ENCODE measurements around the gene SORBS1. TPM values are rescaled to one million over a fixed set of nuclear protein-coding genes. Genes with fewer than 3 reads are reported as not detected.

Gene SORBS1
- total and polyA plus RNA-seq, 12 donors: 140 to 1,253 (median 1,042) TPM

DNA sequence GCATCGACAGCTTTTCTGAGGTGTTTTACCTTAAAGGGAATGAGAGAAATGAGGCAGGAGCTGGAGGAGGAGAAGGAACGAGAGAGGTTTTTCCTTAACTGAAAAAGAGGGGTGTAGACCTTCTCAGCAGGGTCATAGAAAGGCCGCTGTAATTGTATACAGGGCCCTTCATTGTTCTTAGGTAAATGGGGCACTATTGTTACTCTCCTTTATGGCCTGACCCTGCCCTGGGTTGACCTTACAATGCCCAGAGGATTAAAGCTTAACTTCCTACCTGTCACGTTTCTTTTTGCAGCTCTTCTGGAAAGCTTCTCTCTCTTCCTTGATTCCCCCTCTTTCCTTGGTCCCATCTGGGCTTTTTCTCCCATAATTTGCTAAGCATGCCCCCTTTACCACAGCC, 256.7 kb downstream of the SORBS1 start:
- ATAC-seq (no peak), DNase-seq (no peak)
- Histone ChIP-seq H3K9me3 (no peaks in the 10 kb centered on the region), H3K4me3 (no peak overlapping the region), H3K36me3 (no peaks in the 10 kb centered on the region), H3K27me3 (no peaks in the 10 kb centered on the region), H3K27ac (no peak overlapping the region), H3K4me1 (peaks cover 0 to 46% (median 30%) of the 10 kb centered on the region in 9 donors)
- 83 to 92% methylated on average over 4 of the region's 4 CpGs for WGBS, 2 donors
- TF ChIP-seq, protein P1, sequence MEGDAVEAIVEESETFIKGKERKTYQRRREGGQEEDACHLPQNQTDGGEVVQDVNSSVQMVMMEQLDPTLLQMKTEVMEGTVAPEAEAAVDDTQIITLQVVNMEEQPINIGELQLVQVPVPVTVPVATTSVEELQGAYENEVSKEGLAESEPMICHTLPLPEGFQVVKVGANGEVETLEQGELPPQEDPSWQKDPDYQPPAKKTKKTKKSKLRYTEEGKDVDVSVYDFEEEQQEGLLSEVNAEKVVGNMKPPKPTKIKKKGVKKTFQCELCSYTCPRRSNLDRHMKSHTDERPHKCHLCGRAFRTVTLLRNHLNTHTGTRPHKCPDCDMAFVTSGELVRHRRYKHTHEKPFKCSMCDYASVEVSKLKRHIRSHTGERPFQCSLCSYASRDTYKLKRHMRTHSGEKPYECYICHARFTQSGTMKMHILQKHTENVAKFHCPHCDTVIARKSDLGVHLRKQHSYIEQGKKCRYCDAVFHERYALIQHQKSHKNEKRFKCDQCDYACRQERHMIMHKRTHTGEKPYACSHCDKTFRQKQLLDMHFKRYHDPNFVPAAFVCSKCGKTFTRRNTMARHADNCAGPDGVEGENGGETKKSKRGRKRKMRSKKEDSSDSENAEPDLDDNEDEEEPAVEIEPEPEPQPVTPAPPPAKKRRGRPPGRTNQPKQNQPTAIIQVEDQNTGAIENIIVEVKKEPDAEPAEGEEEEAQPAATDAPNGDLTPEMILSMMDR (IDR thresholded peaks at IDR 0.05): no peak
- intact Hi-C loops (cut with DNase I): no loop called here

GRCh38 chr10:95303950-95304349, 257.2 kb downstream of the SORBS1 start:
- no peak for DNase-seq
- intact Hi-C loops (cut with DNase I): no loop called here
- Histone ChIP-seq H3K9me3 (no peaks in the 10 kb centered on the region), H3K4me3 (no peak overlapping the region), H3K27ac (no peak overlapping the region), H3K27me3 (no peaks in the 10 kb centered on the region), H3K4me1 (peaks cover 0 to 41% (median 25%) of the 10 kb centered on the region in 9 donors), H3K36me3 (no peaks in the 10 kb centered on the region)
- TF ChIP-seq, protein P1 (IDR thresholded peaks at IDR 0.05): no peak
- ATAC-seq: no peak
- WGBS, 2 donors: 92 to 97% methylated on average over 1 of the region's 1 CpG

DNA sequence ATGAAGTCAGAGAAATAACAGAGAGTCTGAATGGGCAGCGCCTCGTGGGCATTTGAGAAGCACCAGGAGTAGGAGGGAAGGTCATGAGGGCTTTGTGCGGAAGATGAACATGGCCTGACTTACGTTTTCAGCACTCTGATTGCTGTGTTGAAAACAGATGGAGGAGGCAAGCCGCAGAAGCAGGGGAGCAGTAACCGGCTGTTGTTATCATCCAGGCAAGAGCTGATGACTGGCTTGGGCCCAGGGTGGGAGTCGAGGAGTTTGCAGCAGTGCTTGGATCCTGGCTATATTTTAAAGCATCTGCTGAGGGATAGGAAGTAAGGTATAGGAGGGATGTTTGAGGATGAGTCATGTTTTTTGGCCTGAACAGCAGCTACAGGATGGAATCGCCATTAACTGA, 257.6 kb downstream of the SORBS1 start:
- DNase-seq (no peak), ATAC-seq (no peak)
- TF ChIP-seq, protein P1 (IDR thresholded peaks at IDR 0.05): no peak
- H3K27ac ChIP-seq: no peak overlapping the region
- no peaks in the 10 kb centered on the region for H3K9me3 ChIP-seq
- no peak overlapping the region for H3K4me3 ChIP-seq
- H3K27me3 ChIP-seq: no peaks in the 10 kb centered on the region
- H3K4me1 ChIP-seq: peaks cover 0 to 37% (median 21%) of the 10 kb centered on the region in 9 donors
- intact Hi-C loops (cut with DNase I): no loop called here
- no peaks in the 10 kb centered on the region for H3K36me3 ChIP-seq
- WGBS, 2 donors: 45 to 55% methylated on average over 8 of the region's 8 CpGs

DNA sequence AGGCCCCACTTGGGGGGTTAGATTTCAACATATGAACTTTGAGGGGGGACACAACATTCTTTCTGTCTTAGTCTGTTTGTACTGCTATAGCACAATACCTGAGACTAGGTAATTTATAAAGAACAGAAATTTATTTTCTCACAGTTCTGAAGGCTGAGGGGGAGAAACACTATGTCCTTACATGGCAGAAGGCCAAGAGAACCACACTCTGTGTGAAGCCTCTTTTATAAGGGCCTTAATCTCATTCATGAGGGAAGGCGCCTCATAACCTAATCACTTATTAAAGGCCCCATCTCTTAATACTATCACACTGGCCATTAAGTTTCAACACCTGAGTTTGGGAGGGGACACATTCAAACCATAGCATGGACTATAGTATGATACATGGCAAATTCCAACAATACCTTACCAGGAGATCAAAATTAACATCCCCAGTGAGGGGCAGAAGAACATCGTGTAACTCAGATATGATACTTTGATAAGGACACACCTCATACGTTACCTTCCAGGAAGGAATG, 261.1 kb downstream of the SORBS1 start:
- Histone ChIP-seq H3K4me3 (no peak overlapping the region), H3K4me1 (peaks cover 0 to 38% (median 22%) of the 10 kb centered on the region in 9 donors), H3K27ac (no peak overlapping the region), H3K27me3 (no peaks in the 10 kb centered on the region), H3K36me3 (no peaks in the 10 kb centered on the region), H3K9me3 (no peaks in the 10 kb centered on the region)
- TF ChIP-seq, protein P1 (IDR thresholded peaks at IDR 0.05): no peak
- intact Hi-C loops (cut with DNase I): no loop called here
- ATAC-seq (no peak), DNase-seq (no peak)
- 70 to 77% methylated on average over 3 of the region's 3 CpGs for WGBS, 2 donors
